A673 (cell line): ENCODE data around the gene SMYD1. TPM values are rescaled to one million over a fixed set of nuclear protein-coding genes. Genes with fewer than 3 reads are reported as not detected.

ENCODE experiments used
- BruUV-seq: library from RNA; stranded (reverse); fragments of 400-500 nt; replicated peaks from 2 replicates; lab custom pipeline; 2021; lab: Mats Ljungman, UMichigan
- CTCF ChIA-PET: fragments of 300-600 bp; sonication (Branson Sonifier 250); formaldehyde crosslinking; loops from one replicate; lab custom pipeline; 2022; ENCODE audit warnings: antibody characterized with exemption; lab: Charles Lee
- POLR2A ChIA-PET: fragments of 300-600 bp; sonication (Branson Sonifier 250); formaldehyde crosslinking; loops from one replicate; lab custom pipeline; 2022; ENCODE audit warnings: antibody characterized with exemption; ENCODE audit not compliant: low non-redundant PET; lab: Charles Lee
- DNase-seq: peaks from one replicate; pipeline ENCODE4 v3.0.0-alpha.2; 2015; ENCODE audit warnings: low spot score
- H3K27ac ChIP-seq: fragments of 200-600 bp; sonication (generic); 2 replicates; pipeline ENCODE4 v1.5.1; 2016; ENCODE audit warnings: mixed run types, low read depth, mild to moderate bottlenecking, mixed read lengths, antibody characterized with exemption, low read length; ENCODE audit not compliant: poor library complexity, severe bottlenecking
- H3K27me3 ChIP-seq: fragments of 200-600 bp; sonication (generic); replicated peaks from 2 replicates; pipeline ENCODE4 v1.6.1; 2017; ENCODE audit warnings: mixed run types, low read depth, mild to moderate bottlenecking, mixed read lengths, antibody characterized with exemption, low read length; ENCODE audit not compliant: insufficient read depth, poor library complexity
- H3K36me3 ChIP-seq: fragments of 200-600 bp; sonication (generic); 2 replicates; pipeline ENCODE4 v1.6.1; 2016; ENCODE audit warnings: mixed run types, mild to moderate bottlenecking, mixed read lengths, antibody characterized with exemption, low read length; ENCODE audit not compliant: insufficient read depth, poor library complexity, severe bottlenecking
- H3K4me1 ChIP-seq: fragments of 200-600 bp; sonication (generic); 2 replicates; pipeline ENCODE4 v1.6.1; 2017; ENCODE audit warnings: mixed run types, mild to moderate bottlenecking, mixed read lengths, antibody characterized with exemption, low read length; ENCODE audit not compliant: insufficient read depth, poor library complexity, severe bottlenecking
- H3K4me3 ChIP-seq: fragments of 200-600 bp; sonication (generic); 2 replicates; pipeline ENCODE4 v1.5.1; 2016; ENCODE audit warnings: low read depth, mixed run types, mild to moderate bottlenecking, mixed read lengths, low read length; ENCODE audit not compliant: poor library complexity, severe bottlenecking
- H3K9me3 ChIP-seq: fragments of 200-600 bp; sonication (generic); 2 replicates; pipeline ENCODE4 v1.6.1; 2016; ENCODE audit warnings: mixed run types, low read depth, mild to moderate bottlenecking, mixed read lengths, antibody characterized with exemption, low read length; ENCODE audit not compliant: poor library complexity, severe bottlenecking
- CTCF ChIP-seq: fragments of 300-800, 200-600 bp; sonication (generic); conservative IDR thresholded peaks from 2 replicates; pipeline ENCODE4 v1.5.1; 2017; ENCODE audit warnings: low read depth, mild to moderate bottlenecking, antibody characterized with exemption, low read length, moderate library complexity, mixed read lengths
- EZH2 ChIP-seq: fragments of 200-600 bp; sonication (generic); IDR thresholded peaks from 2 replicates; pipeline ENCODE4 v1.6.1; 2017; ENCODE audit warnings: borderline replicate concordance, low read depth, mild to moderate bottlenecking, mixed read lengths, antibody characterized with exemption, low read length; ENCODE audit not compliant: poor library complexity, severe bottlenecking
- intact Hi-C: fragments of 100-400 bp; cut with micrococcal nuclease; formaldehyde crosslinking; loops from one replicate; pipeline ENCODE4 v1.10.0; 2022; ENCODE audit not compliant: unreplicated experiment
- total RNA-seq: library from RNA; stranded (reverse); gene quantifications from 2 replicates; pipeline ENCODE4 v1.2.3, GENCODE V29; 2021

The SMYD1 gene
- total RNA-seq, 1 experiment from 2014 or later, result not detected

GRCh38 chr2:88082781-88083180, 15.2 kb downstream of the SMYD1 start:
- CTCF ChIA-PET, result no interaction called here

GRCh38 chr2:88085099-88085498, 17.5 kb downstream of the SMYD1 start:
- BruUV-seq, result no TSS peak
- ChIA-PET CTCF (no interaction called here), POLR2A (no interaction called here)
- intact Hi-C loops, result no loop called here
- no peaks in the 10 kb centered on the region for H3K36me3 ChIP-seq
- H3K27ac ChIP-seq, result no peak overlapping the region
- H3K9me3 ChIP-seq, result no peaks in the 10 kb centered on the region
- no peaks in the 10 kb centered on the region for H3K27me3 ChIP-seq
- H3K4me1 ChIP-seq, result no peaks in the 10 kb centered on the region
- no peak for DNase-seq
- TF ChIP-seq EZH2, result no peak
- TF ChIP-seq CTCF, result no peak
- no peak overlapping the region for H3K4me3 ChIP-seq

More at GRCh38 chr2:88082781-88083180, 15.2 kb downstream of the SMYD1 start:
- Histone ChIP-seq H3K27ac (no peak overlapping the region), H3K27me3 (no peaks in the 10 kb centered on the region), H3K36me3 (no peaks in the 10 kb centered on the region), H3K4me3 (no peak overlapping the region), H3K9me3 (no peaks in the 10 kb centered on the region), H3K4me1 (no peaks in the 10 kb centered on the region)
- POLR2A ChIA-PET, result no interaction called here
- no TSS peak for BruUV-seq
- DNase-seq, result no peak
- intact Hi-C loops, result no loop called here
- no peak for TF ChIP-seq CTCF
- no peak for TF ChIP-seq EZH2

DNA sequence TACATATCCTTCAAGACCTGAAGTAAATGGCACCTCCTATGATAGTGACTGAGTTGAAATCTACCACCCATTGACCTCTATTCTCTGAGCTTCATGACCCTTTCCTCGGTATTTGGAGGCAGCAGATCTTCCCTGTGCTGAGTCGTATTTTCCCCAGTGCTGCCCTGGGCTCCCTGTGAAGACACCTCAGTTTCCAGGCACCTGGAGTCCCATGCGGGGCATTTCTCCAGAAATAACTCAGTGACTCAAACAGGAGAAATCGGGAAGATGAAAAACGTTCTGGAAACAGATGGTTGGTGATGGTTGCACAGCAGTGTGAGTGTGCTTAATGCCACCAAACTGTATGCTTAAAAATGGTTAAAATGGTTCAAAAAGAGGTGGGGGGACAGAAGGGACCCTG, 18.0 kb downstream of the SMYD1 start:
- no peak overlapping the region for H3K27ac ChIP-seq
- no peaks in the 10 kb centered on the region for H3K36me3 ChIP-seq
- H3K9me3 ChIP-seq, result no peaks in the 10 kb centered on the region
- TF ChIP-seq EZH2, result no peak
- TF ChIP-seq CTCF, result no peak
- BruUV-seq, result no TSS peak
- CTCF ChIA-PET, result no interaction called here
- POLR2A ChIA-PET, result no interaction called here
- intact Hi-C loops, result no loop called here
- no peak for DNase-seq
- no peaks in the 10 kb centered on the region for H3K4me1 ChIP-seq
- no peak overlapping the region for H3K4me3 ChIP-seq
- H3K27me3 ChIP-seq, result no peaks in the 10 kb centered on the region
